ENCODE measurements around the gene LDLRAD3. TPM values are rescaled to one million over a fixed set of nuclear protein-coding genes. Genes with fewer than 3 reads are reported as not detected.

LDLRAD3 gene
- polyA plus RNA-seq, 1 of the 3 experiments (the other 2 are of a cell fraction) = 10.6 TPM

GRCh38 chr11:36090356-36091109 lies 146.7 kb downstream of the LDLRAD3 start:
- H3K4me3 ChIP-seq (ENCODE audit: low read depth in 2 of 2, low read length in 1 of 2) = no peak overlapping the region
- H2AFZ ChIP-seq (ENCODE audit: low read depth) = no peak overlapping the region
- H3K27me3 ChIP-seq (ENCODE audit: insufficient read depth) = no peaks in the 10 kb centered on the region
- no peaks in the 10 kb centered on the region for H3K79me2 ChIP-seq (ENCODE audit: insufficient read depth)
- no peak overlapping the region for H3K9ac ChIP-seq
- H3K36me3 ChIP-seq (replicated peaks in 1 of 2; ENCODE audit: control insufficient read depth in 1 of 2, insufficient read depth in 2 of 2, low read length in 1 of 2) = peaks cover 6 to 16% of the 10 kb centered on the region in 2 experiments
- ChIA-PET CTCF (interaction anchor here (0.6 to 0.8 kb wide), 2 partner anchors 269 to 605 kb away, joined by 3 read pairs; no protein-coding TSS in a partner anchor), POLR2A (no interaction called here)
- no peak for TF ChIP-seq MAX (IDR thresholded peaks at IDR 0.05; ENCODE audit: low read depth)
- TF ChIP-seq EP300 (IDR thresholded peaks at IDR 0.05; ENCODE audit: borderline replicate concordance in 1 of 2, low read depth in 1 of 2, low read length in 1 of 2) = no peak
- TF ChIP-seq CHD2 (IDR thresholded peaks at IDR 0.05; ENCODE audit: low read length, partially characterized antibody) = no peak
- TF ChIP-seq RFX5 (IDR thresholded peaks at IDR 0.05; ENCODE audit: low read length) = no peak
- TF ChIP-seq YY1 (IDR thresholded peaks at IDR 0.05; ENCODE audit: low read depth) = no peak
- no peak for TF ChIP-seq FOXM1 (IDR thresholded peaks at IDR 0.05; ENCODE audit: low read depth)
- no peak for TF ChIP-seq SIN3A (IDR thresholded peaks at IDR 0.05; ENCODE audit: borderline replicate concordance, low read depth, low read length)
- TF ChIP-seq TAF1 (IDR thresholded peaks at IDR 0.05; ENCODE audit: borderline replicate concordance, low read depth, low read length) = no peak
- TF ChIP-seq NFIC (IDR thresholded peaks at IDR 0.05; ENCODE audit: borderline replicate concordance) = no peak
- no peak overlapping the region for H3K4me2 ChIP-seq
- no peaks in the 10 kb centered on the region for H4K20me1 ChIP-seq (ENCODE audit: insufficient read depth)
- peaks cover 0 to 6% of the 10 kb centered on the region in 2 experiments; a peak in 2 of 4 replicates for H3K4me1 ChIP-seq (ENCODE audit: control insufficient read depth in 1 of 2, insufficient read depth in 2 of 2, low read depth in 1 of 2, low read length in 1 of 2)
- no peak for DNase-seq
- H3K27ac ChIP-seq (ENCODE audit: low read depth in 2 of 2, low read length in 1 of 2) = no peak overlapping the region
- WGBS (ENCODE audit: low lambda C conversion rate) = 99% methylated on average over 10 of the region's 10 CpGs
- no peaks in the 10 kb centered on the region for H3K9me2 ChIP-seq
- no peaks in the 10 kb centered on the region for H3K9me3 ChIP-seq
- H3F3A ChIP-seq (replicated peaks; ENCODE audit: insufficient read depth) = no peaks in the 10 kb centered on the region

- POLR2A ChIA-PET = no interaction called here
- Histone ChIP-seq H4K20me1 (ENCODE audit: insufficient read depth) (no peaks in the 10 kb centered on the region), H2AFZ (ENCODE audit: low read depth) (no peak overlapping the region), H3K27ac (ENCODE audit: low read depth in 2 of 2, low read length in 1 of 2) (no peak overlapping the region), H3K4me2 (no peak overlapping the region), H3K4me1 (ENCODE audit: control insufficient read depth in 1 of 2, insufficient read depth in 2 of 2, low read depth in 1 of 2, low read length in 1 of 2) (peaks cover 0 to 6% of the 10 kb centered on the region in 2 experiments; a peak in 2 of 4 replicates), H3K9ac (no peak overlapping the region), H3K9me3 (no peaks in the 10 kb centered on the region), H3K9me2 (no peaks in the 10 kb centered on the region), H3K4me3 (ENCODE audit: low read depth in 2 of 2, low read length in 1 of 2) (no peak overlapping the region), H3K27me3 (ENCODE audit: insufficient read depth) (no peaks in the 10 kb centered on the region), H3K79me2 (ENCODE audit: insufficient read depth) (no peaks in the 10 kb centered on the region), H3F3A (replicated peaks; ENCODE audit: insufficient read depth) (no peaks in the 10 kb centered on the region), H3K36me3 (replicated peaks in 1 of 2; ENCODE audit: control insufficient read depth in 1 of 2, insufficient read depth in 2 of 2, low read length in 1 of 2) (peaks cover 6 to 14% of the 10 kb centered on the region in 2 experiments)
- TF ChIP-seq SIN3A (IDR thresholded peaks at IDR 0.05; ENCODE audit: borderline replicate concordance, low read depth, low read length) = no peak
- TF ChIP-seq FOSL2 (IDR thresholded peaks at IDR 0.05; ENCODE audit: borderline replicate concordance, low read depth) = no peak
- TF ChIP-seq SMC3 (IDR thresholded peaks at IDR 0.05; ENCODE audit: low read depth, low read length) = no peak
- no peak for TF ChIP-seq FOXJ3 (CRISPR knock-in tag; IDR thresholded peaks at IDR 0.05)
- WGBS (ENCODE audit: low lambda C conversion rate) = 82% methylated on average over 7 of the region's 7 CpGs
- CTCF ChIA-PET = no interaction called here
- no peak for DNase-seq
Measured at GRCh38 chr11:36091256-36091811, 147.5 kb downstream of the LDLRAD3 start.

Measured in SK-N-SH (cell line).